Activated B cell treated with CpG ODN at 0.5 μM for 24 hours (primary cell): ENCODE data around the gene TEF. TPM values are rescaled to one million over a fixed set of nuclear protein-coding genes. Genes with fewer than 3 reads are reported as not detected.

Source experiments
- ATAC-seq: fragments of 200-7000 bp; cut with Tn5 transposase; one replicate; pipeline ENCODE4 v1.10.0; 2021; ENCODE audit warnings: low read depth, mild to moderate bottlenecking, moderate library complexity
- CTCF ChIA-PET: fragments of 350-600 bp; sonication (Branson Sonifier 250); formaldehyde crosslinking; loops from one replicate; lab custom pipeline; 2021; ENCODE audit warnings: antibody characterized with exemption; lab: Charles Lee
- POLR2A ChIA-PET: fragments of 350-600 bp; sonication (Branson Sonifier 250); formaldehyde crosslinking; loops from one replicate; lab custom pipeline; 2021; ENCODE audit warnings: antibody characterized with exemption; lab: Charles Lee
- DNase-seq: peaks from one replicate; pipeline ENCODE4 v3.0.0; 2022
- H3K27ac Mint-ChIP-seq: one replicate; pipeline ENCODE4 v1.8.0; 2020; ENCODE audit warnings: mixed read lengths
- H3K27me3 Mint-ChIP-seq: one replicate; pipeline ENCODE4 v1.8.0; 2021; ENCODE audit warnings: mixed read lengths
- H3K36me3 Mint-ChIP-seq: one replicate; pipeline ENCODE4 v1.8.0; 2021; ENCODE audit warnings: low read depth, mixed read lengths
- H3K4me1 Mint-ChIP-seq: one replicate; pipeline ENCODE4 v1.8.0; 2021; ENCODE audit warnings: mixed read lengths
- H3K4me3 Mint-ChIP-seq: one replicate; pipeline ENCODE4 v1.8.0; 2020; ENCODE audit warnings: mild to moderate bottlenecking, mixed read lengths
- H3K9me3 Mint-ChIP-seq: one replicate; pipeline ENCODE4 v1.8.0; 2020; ENCODE audit warnings: mixed read lengths
- intact Hi-C: fragments of 100-400 bp; cut with micrococcal nuclease; formaldehyde crosslinking; loops from one replicate; pipeline ENCODE4 v1.15.1; 2024
- total RNA-seq: library from RNA; stranded (reverse); gene quantifications from 2 replicates; pipeline ENCODE4 v1.2.3, GENCODE V29; 2022
- TF ChIP-seq, protein P1 (sequence below): fragments of 200-600 bp; IDR thresholded peaks from one replicate; pipeline ENCODE4 v1.8.0; 2022; ENCODE audit warnings: antibody characterized with exemption, mild to moderate bottlenecking

The TEF gene
- total RNA-seq, 1 donor from 2014 or later = 5.2 TPM

DNA sequence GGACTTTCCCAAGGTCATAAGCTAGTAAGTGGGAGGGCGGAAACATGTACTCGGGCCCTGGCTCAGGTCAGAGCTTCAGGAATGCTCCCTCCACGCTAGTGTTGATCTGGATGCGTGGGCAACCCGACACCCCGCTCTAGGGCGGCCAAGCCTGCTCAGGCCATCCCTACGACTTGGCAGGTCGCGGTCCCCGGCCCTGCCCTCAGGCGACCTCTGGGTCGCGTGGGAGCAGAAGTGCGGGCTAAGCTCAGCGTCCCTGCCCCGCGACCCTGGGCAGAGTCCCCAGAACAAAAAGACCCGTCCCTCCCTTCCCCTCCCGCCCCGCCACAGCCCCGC lies 781 bp upstream of the TEF start:
- peak overlapping the region; percentile 91 for H3K4me3 Mint-ChIP-seq
- intact Hi-C loops = loop anchor here (1.0 to 5.0 kb wide), 12 partner anchors 63 to 618 kb away; partner anchors contain the start of genes DESI1, EP300, PHF5A and POLR3H
- CTCF ChIA-PET = interaction anchor here (0.7 to 3.0 kb wide), 5 partner anchors 21 to 146 kb away, joined by 3 to 9 read pairs (median 3); no protein-coding TSS in a partner anchor

GRCh38 chr22:41382098-41382578 lies 396 bp downstream of the TEF start:
- Mint-ChIP-seq H3K27me3 (no peaks in the 10 kb centered on the region), H3K36me3 (peaks cover 2% of the 10 kb centered on the region), H3K4me1 (peaks cover 24% of the 10 kb centered on the region), H3K4me3 (peak overlapping the region; percentile 91), H3K27ac (peak overlapping the region; percentile 98), H3K9me3 (no peaks in the 10 kb centered on the region)
- intact Hi-C loops = loop anchor here (5.0 kb wide), 1 partner anchor 290 kb away; the partner anchor contains the start of gene EP300
- DNase-seq (no peak), ATAC-seq (peak; percentile 38)
- CTCF ChIA-PET = interaction anchor here (0.8 to 3.0 kb wide), 5 partner anchors 20 to 145 kb away, joined by 3 to 9 read pairs (median 4); partner anchors contain the start of gene RANGAP1
- POLR2A ChIA-PET = interaction anchor here (0.6 to 4.5 kb wide), 28 partner anchors 14 to 483 kb away, joined by 3 to 72 read pairs (median 6); partner anchors contain the start of genes ACO2, CCDC134, DESI1 and EP300
- TF ChIP-seq, protein P1, sequence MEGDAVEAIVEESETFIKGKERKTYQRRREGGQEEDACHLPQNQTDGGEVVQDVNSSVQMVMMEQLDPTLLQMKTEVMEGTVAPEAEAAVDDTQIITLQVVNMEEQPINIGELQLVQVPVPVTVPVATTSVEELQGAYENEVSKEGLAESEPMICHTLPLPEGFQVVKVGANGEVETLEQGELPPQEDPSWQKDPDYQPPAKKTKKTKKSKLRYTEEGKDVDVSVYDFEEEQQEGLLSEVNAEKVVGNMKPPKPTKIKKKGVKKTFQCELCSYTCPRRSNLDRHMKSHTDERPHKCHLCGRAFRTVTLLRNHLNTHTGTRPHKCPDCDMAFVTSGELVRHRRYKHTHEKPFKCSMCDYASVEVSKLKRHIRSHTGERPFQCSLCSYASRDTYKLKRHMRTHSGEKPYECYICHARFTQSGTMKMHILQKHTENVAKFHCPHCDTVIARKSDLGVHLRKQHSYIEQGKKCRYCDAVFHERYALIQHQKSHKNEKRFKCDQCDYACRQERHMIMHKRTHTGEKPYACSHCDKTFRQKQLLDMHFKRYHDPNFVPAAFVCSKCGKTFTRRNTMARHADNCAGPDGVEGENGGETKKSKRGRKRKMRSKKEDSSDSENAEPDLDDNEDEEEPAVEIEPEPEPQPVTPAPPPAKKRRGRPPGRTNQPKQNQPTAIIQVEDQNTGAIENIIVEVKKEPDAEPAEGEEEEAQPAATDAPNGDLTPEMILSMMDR = no peak

More for the DNA sequence above, 781 bp upstream of the TEF start:
- Mint-ChIP-seq H3K27me3 (no peaks in the 10 kb centered on the region), H3K27ac (peak overlapping the region; percentile 98), H3K4me1 (peaks cover 24% of the 10 kb centered on the region), H3K9me3 (no peaks in the 10 kb centered on the region), H3K36me3 (peaks cover 2% of the 10 kb centered on the region)
- TF ChIP-seq, protein P1 = no peak
- POLR2A ChIA-PET = interaction anchor here (0.6 to 4.5 kb wide), 36 partner anchors 9 to 1982 kb away, joined by 3 to 72 read pairs (median 5); partner anchors contain the start of genes ACO2, CCDC134, EP300 and NAGA
- ATAC-seq (peak; percentile 1), DNase-seq (no peak)

- ChIA-PET POLR2A (interaction anchor here (0.6 to 4.5 kb wide), 15 partner anchors 22 to 314 kb away, joined by 3 to 72 read pairs (median 9); partner anchors contain the start of genes ACO2, DESI1, EP300 and PHF5A), CTCF (interaction anchor here (1.5 to 3.0 kb wide), 3 partner anchors 19 to 21 kb away, joined by 3 to 9 read pairs (median 3); no protein-coding TSS in a partner anchor)
- Mint-ChIP-seq H3K27ac (peak overlapping the region; percentile 86), H3K4me3 (peak overlapping the region; percentile 91), H3K9me3 (no peaks in the 10 kb centered on the region), H3K36me3 (peaks cover 4% of the 10 kb centered on the region), H3K4me1 (peaks cover 24% of the 10 kb centered on the region), H3K27me3 (no peaks in the 10 kb centered on the region)
- intact Hi-C loops = loop anchor here (5.0 kb wide), 1 partner anchor 290 kb away; the partner anchor contains the start of gene EP300
- ATAC-seq (no peak), DNase-seq (no peak)
- TF ChIP-seq, protein P1 = no peak
Observed at GRCh38 chr22:41382610-41383009, 868 bp downstream of the TEF start.

DNA sequence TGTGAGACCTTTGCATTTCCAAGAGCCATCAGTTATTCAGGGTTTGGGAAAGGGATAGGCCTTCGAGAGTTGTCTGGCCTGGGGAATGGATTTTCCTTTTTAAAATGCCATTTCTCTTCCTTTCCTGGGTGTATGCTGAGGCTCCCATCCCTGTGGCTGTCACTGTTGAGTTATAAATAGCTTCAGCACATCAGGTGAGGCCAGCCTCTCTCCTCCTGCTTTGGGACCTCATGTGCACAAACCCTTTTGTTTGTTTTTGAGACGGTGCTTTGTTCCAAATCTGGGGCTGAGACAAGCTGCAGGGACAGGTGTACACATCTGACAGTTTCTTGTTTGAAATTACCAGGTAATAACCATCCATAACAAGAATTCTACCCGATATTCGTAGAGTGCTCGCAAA lies 1.3 kb downstream of the TEF start:
- H3K4me3 Mint-ChIP-seq = peak overlapping the region; percentile 91
- peak overlapping the region; percentile 12 for H3K27ac Mint-ChIP-seq
- CTCF ChIA-PET = interaction anchor here (1.7 kb wide), 1 partner anchor 21 kb away, joined by 3 read pairs; no protein-coding TSS in a partner anchor
- TF ChIP-seq, protein P1 = no peak
- intact Hi-C loops = loop anchor here (5.0 kb wide), 1 partner anchor 291 kb away; the partner anchor contains the start of gene EP300
- H3K4me1 Mint-ChIP-seq = peaks cover 24% of the 10 kb centered on the region
- DNase-seq (no peak), ATAC-seq (no peak)
- peaks cover 5% of the 10 kb centered on the region for H3K36me3 Mint-ChIP-seq
- H3K27me3 Mint-ChIP-seq = no peaks in the 10 kb centered on the region
- H3K9me3 Mint-ChIP-seq = no peaks in the 10 kb centered on the region
- POLR2A ChIA-PET = interaction anchor here (2.1 to 4.5 kb wide), 4 partner anchors 64 to 290 kb away, joined by 9 to 72 read pairs (median 16); partner anchors contain the start of genes ACO2, EP300, PHF5A and TOB2

GRCh38 chr22:41384128-41384527 lies 2.4 kb downstream of the TEF start:
- peaks cover 10% of the 10 kb centered on the region for H3K36me3 Mint-ChIP-seq
- DNase-seq = no peak
- no peaks in the 10 kb centered on the region for H3K9me3 Mint-ChIP-seq
- H3K27me3 Mint-ChIP-seq = no peaks in the 10 kb centered on the region
- CTCF ChIA-PET = interaction anchor here (1.7 kb wide), 1 partner anchor 20 kb away, joined by 3 read pairs; no protein-coding TSS in a partner anchor
- ATAC-seq = no peak
- TF ChIP-seq, protein P1 = no peak
- intact Hi-C loops = loop anchor here (5.0 kb wide), 1 partner anchor 292 kb away; the partner anchor contains the start of gene EP300
- H3K4me3 Mint-ChIP-seq = peak overlapping the region; percentile 29
- no peak overlapping the region for H3K27ac Mint-ChIP-seq
- peaks cover 24% of the 10 kb centered on the region for H3K4me1 Mint-ChIP-seq
- POLR2A ChIA-PET = interaction anchor here (0.6 to 4.5 kb wide), 2 partner anchors 63 to 540 kb away, joined by 4 to 72 read pairs; partner anchors contain the start of gene TOB2
